ENCODE data around the gene MGLL.

GRCh38 chr3:127739347-127740135 is 82.8 kb downstream of the MGLL start:
- TF ChIP-seq CTCF (IDR thresholded peaks at IDR 0.05) (no peak), POLR2AphosphoS5 (IDR thresholded peaks at IDR 0.05) (no peak)

Measured in suprapubic skin (tissue), 3 donors.